Stomach smooth muscle (tissue), 2 donors: Measurements from ENCODE around the gene ABI1.
"Not testable (repeated sequence)": the region's sequence is repeated elsewhere in the genome, so short reads cannot be mapped to it uniquely, and the experiment has no call there.

Experiments used
- H3K27ac ChIP-seq: one replicate; pipeline ENCODE4 v1.7.0; 2013; ENCODE audit warnings: mild to moderate bottlenecking, low read length, inconsistent platforms
- H3K27me3 ChIP-seq, 2 donors: one replicate each; pipeline ENCODE4 v1.7.0; 2013; ENCODE audit warnings: low read length in 2 of 2; ENCODE audit not compliant: insufficient read depth in 2 of 2, control insufficient read depth in 1 of 2
- H3K36me3 ChIP-seq, 2 donors: one replicate each; pipeline ENCODE4 v1.7.0; 2013; ENCODE audit warnings: low read length in 2 of 2; ENCODE audit not compliant: control insufficient read depth in 2 of 2, insufficient read depth in 2 of 2
- H3K4me1 ChIP-seq: one replicate; pipeline ENCODE4 v1.7.0; 2013; ENCODE audit warnings: low read length; ENCODE audit not compliant: control insufficient read depth, insufficient read depth
- H3K4me3 ChIP-seq, 2 donors: one replicate each; pipeline ENCODE4 v1.7.0; 2013; ENCODE audit warnings: low read length in 2 of 2
- H3K9ac ChIP-seq, 2 donors: one replicate each; pipeline ENCODE4 v1.7.0; 2013; ENCODE audit warnings: low read length in 2 of 2, mild to moderate bottlenecking in 1 of 2
- H3K9me3 ChIP-seq, 2 donors: one replicate each; pipeline ENCODE4 v1.7.0; 2013; ENCODE audit warnings: low read length in 2 of 2; ENCODE audit not compliant: control insufficient read depth in 2 of 2
- donor health status: healthy.
- donor health status: Pancreatic carcinoma.

ABI1 gene

DNA sequence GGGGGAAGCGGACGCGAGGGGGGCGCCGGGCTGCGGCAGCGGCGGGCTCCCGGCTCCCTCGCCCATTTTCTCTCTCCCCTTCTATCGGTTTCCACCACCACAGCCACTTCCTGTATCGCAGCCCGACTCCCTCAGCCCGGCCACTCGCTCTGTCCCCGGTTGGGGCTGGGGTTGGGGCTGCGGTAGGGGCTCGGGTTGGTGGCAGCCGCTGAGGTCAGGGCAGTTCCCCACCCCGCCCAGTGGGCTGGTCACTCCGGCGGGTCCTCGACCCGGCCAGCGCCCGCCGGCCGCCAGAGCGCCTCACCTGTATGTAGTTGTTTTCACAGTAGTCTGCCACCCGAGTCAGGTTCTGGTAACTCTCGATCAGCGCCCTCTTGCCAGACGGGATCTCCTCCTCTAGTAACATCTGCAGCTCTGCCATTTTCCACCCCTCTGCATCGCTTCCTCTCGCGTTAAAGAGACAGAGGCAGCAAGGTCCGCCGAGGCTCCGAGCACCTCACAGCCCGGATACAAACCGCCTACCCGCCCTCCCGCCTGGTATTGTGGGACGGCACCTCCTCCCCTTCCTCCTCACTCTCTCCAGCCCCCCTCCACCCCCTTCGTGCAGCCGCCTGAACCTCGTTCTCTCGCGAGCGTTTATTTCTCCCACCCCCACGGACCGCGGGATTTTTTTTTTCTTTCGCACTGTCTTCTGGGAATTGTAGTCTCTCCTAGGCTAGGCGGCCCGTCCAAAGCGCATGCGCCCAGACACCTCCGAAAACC lies at the start of gene ABI1:
Gene ABI1, minus strand, starts transcription at position 516 of the 762 bp plus-strand sequence. Its CDS starts 95 bp downstream, at position 421.
- peak within 1 kb of the TSS; percentile 94 for H3K4me3 ChIP-seq
- H3K9me3 ChIP-seq, result no peaks in the 10 kb centered on the region
- peak within 1 kb of the TSS; percentile 86 for H3K27ac ChIP-seq
- H3K4me1 ChIP-seq, result no peaks in the 10 kb centered on the region
- peak within 1 kb of the TSS; percentile 83 to 88 for H3K9ac ChIP-seq
- no peaks in the 10 kb centered on the region for H3K27me3 ChIP-seq
- H3K36me3 ChIP-seq, result no peaks in the 10 kb centered on the region

DNA sequence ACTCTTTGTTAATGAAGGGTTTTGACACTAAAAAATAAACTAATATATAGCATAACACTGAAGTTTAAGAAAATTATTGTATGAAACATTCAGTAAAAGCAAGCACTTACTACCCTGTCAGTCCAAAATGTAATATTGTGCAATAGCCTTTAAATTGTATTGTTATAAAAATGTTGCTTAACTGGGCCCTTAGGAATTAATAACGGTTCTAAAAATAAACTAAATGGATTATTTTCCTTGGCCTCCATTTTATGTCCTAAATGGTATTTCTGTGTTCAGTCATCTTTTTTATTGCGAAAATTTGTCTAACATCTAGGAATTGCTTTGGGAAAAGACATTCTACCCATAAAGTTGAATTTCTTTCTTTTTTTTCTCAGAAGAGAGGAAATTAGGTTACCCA lies 49.0 kb upstream of the ABI1 start:
- H3K27me3 ChIP-seq, result no peaks in the 10 kb centered on the region
- no peak overlapping the region for H3K27ac ChIP-seq

DNA sequence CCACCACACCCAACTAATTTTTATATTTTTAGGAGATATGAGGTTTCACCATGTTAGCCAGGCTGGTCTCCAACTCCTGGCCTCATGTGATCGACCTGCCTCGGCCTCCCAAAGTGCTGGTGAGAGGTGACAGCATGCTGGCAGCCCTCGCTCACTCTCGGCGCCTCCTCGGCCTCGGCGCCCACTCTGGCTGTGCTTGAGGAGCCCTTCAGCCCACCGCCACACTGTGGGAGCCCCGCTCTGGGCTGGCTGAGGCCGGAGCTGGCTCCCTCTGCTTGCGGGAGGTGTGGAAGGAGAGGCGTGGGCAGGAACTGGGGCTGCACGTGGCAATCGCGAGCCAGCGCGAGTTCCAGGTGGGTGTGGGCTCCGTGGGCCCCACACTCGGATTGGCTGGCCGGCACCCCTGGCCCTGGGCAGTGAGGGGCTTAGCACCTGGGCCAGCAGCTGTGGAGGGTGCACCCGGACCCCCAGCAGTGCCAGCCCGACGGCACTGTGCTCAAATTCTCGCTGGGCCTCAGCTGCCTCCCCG lies 44.6 kb upstream of the ABI1 start:
- H3K9me3 ChIP-seq, H3K27ac ChIP-seq, H3K27me3 ChIP-seq, H3K36me3 ChIP-seq, H3K4me3 ChIP-seq, H3K9ac ChIP-seq, H3K4me1 ChIP-seq: not testable (repeated sequence)

More for the DNA sequence above, 49.0 kb upstream of the ABI1 start:
- Histone ChIP-seq H3K36me3 (no peaks in the 10 kb centered on the region), H3K9me3 (no peaks in the 10 kb centered on the region), H3K9ac (no peak overlapping the region), H3K4me3 (no peak overlapping the region), H3K4me1 (no peaks in the 10 kb centered on the region)

DNA sequence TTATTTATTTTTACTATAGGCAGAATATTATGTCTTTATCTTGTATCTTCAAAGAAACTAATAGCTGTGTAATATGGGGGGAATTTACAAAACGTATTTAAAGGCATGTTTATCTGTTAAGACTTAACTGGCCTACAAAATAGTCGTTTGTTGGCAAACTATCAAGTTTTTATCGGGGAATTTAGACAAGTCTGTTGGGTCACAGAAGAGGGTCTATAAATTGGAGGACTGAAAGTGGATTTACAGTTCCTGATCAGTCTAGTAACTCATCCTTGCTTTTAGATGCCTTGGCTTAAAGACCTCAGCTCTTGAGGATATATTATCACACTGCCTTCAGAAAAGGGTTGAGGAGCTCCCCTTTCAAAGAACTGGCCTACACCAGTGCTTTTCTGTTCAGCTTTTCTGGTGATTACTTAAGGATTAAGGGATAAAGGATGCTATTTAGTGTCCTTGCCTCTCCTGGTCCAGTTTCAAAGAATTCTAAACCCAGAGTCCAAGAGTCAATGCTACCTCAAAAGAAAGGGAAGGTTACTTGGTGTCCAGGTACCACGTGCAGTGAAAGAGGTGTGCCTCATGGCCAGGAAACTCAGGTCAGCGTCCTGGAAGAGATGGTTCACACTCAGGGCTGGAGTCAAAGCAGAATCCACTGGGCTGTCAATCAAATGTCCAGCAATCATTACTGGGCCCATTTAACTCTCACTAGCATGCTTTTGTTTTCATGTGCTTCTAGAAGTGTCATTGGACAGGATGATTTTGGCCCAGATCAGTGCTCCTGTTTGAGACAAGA lies 42.9 kb upstream of the ABI1 start:
- Histone ChIP-seq H3K9me3 (no peaks in the 10 kb centered on the region), H3K27ac (no peak overlapping the region), H3K36me3 (no peaks in the 10 kb centered on the region), H3K4me3 (no peak overlapping the region), H3K4me1 (no peaks in the 10 kb centered on the region), H3K9ac (no peak overlapping the region), H3K27me3 (no peaks in the 10 kb centered on the region)

DNA sequence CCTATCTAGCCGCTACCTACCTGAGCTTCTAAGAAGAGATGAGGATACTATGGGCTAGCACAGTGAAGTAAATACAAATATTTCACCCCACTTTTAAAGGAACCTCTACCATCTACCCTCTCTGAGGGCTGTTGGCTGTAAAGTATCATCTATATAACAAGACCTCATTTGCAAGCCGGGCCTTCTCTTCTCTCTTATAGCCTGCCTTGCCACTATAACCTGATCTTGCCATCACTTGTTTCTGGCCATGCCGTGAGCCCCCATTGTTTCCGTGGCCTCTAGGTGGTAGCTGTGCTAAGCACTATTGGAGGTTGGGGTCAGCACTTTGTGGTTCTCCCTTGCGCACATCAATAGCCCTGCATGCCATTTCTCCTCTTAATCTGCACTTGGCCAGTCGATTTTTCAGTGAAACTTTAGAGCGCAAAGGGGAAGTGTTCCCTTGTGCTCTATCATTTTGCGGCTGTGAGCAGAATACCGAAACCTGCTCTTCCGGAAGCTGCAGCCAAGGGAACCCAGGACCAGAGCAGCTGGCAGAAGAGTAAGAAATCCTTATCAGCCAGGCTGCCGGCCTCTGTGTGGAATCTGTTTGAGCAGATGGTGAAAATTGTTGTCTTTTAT lies 31.7 kb upstream of the ABI1 start:
- H3K4me1 ChIP-seq, H3K27ac ChIP-seq, H3K9me3 ChIP-seq, H3K36me3 ChIP-seq, H3K4me3 ChIP-seq, H3K9ac ChIP-seq, H3K27me3 ChIP-seq: not testable (repeated sequence)

DNA sequence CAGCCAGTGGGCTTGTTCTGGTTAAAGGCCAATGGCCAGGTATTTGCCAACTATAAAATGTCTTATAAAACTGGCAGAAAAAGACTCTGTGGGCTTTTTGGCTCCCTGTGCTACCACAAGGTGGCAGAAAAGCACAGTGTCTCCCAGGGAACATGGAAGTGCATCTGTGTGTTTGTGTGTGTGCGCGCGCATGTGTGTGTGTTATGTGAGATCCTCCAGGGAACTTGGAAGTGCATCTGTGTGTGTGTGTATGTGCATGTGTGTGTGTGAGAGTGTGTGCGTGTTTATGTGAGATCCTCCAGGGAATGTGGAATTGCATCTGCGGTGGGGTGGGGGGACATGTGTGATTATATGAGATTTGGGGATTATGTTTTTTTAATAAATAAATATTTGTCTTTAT lies 30.2 kb upstream of the ABI1 start:
- no peak overlapping the region for H3K4me3 ChIP-seq
- no peaks in the 10 kb centered on the region for H3K36me3 ChIP-seq
- no peaks in the 10 kb centered on the region for H3K9me3 ChIP-seq
- H3K27ac ChIP-seq, result no peak overlapping the region
- H3K4me1 ChIP-seq, result peaks cover 3% of the 10 kb centered on the region
- H3K27me3 ChIP-seq, result peaks cover 0 to 2% of the 10 kb centered on the region in 2 donors
- no peak overlapping the region for H3K9ac ChIP-seq

DNA sequence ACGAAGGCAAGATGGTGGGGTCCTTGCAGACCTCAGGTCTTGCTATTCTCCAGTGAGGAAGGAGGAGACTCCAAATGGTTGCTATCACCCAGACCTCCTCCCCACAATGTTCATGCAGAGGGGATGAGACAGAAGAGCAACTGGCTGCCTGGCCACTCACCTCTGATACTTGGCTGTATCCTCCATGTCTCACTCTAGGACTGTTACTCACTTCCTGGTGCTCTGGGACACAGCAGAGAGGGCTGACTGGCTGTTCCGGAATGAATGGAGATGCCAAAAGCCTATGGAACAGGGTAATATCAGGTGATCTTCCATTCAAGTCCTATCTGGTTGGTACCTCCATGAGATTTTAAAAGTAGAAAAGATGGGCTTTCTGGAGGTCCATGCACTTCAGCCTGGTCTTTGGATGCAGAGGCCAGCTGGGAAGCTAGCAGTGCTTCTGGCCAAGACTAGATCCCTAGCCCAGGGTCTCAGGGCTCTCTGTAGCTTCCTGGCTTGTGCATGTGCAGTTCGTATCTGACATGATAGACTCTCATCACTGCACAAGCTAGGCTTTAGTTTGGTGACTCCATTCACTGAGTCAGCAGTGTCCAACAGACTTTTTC lies 27.0 kb upstream of the ABI1 start:
- Histone ChIP-seq H3K36me3 (no peaks in the 10 kb centered on the region), H3K27ac (no peak overlapping the region), H3K4me3 (no peak overlapping the region)

DNA sequence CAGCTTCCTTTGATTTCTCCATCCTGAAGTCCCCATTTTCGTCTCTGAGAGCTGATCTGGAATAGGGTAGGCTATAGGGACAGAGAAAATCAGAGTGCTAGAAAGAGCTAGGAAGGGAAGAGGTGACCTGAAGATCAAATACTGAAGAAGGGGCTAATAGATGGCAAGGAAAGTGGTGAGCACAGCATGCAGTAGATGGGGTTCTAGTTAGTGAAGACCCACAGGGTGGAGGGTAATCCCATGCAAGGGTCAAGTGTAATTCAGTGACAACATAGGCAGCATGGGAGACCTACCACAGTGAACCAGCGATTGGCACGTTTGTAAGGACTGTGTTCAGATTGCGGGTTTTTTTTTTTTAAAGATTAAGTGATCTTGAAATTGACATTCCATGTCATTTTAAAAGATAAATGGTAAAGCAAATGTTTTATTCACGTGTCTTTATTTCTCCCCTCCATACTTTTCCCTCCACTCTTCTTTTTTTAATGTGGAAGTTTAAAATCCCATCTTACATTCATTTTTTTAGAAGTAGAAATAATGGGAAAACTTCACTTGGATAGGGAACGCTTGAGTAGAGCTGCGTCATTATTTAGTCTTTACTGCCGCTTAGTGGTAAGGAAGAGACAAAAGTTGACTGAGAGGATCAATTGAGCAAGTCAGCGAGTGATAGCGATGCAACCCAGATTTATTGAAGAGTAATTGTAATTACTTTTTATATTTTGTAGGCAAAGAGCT lies 21.0 kb upstream of the ABI1 start:
- Histone ChIP-seq H3K4me3 (no peak overlapping the region), H3K27ac (no peak overlapping the region), H3K27me3 (peaks cover 8 to 13% of the 10 kb centered on the region in 2 donors), H3K9me3 (no peaks in the 10 kb centered on the region), H3K36me3 (no peaks in the 10 kb centered on the region), H3K4me1 (no peaks in the 10 kb centered on the region), H3K9ac (no peak overlapping the region)

More for the DNA sequence above, 27.0 kb upstream of the ABI1 start:
- peaks cover 3% of the 10 kb centered on the region for H3K4me1 ChIP-seq
- H3K9me3 ChIP-seq, result no peaks in the 10 kb centered on the region
- peaks cover 0 to 4% of the 10 kb centered on the region in 2 donors for H3K27me3 ChIP-seq
- H3K9ac ChIP-seq, result no peak overlapping the region

DNA sequence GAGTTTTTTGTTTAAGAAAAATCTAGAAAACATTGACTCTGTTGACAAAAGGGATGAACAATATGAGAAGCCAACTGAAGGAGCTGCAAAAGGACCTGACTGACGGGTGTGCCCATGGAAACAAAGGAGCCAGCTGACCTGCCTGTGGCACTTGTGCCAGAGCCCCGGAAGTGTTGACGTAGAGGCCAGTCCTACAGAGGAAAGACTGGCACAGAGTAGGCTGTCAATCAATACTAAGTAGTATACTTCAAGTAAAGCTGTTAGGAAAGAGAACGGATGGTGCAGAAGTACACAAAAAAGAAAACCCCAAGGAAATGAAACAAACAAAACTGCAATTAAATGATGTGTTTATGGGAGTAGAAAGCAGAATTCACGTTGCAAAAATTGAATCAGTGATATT lies 19.0 kb upstream of the ABI1 start:
- Histone ChIP-seq H3K36me3 (no peaks in the 10 kb centered on the region), H3K9ac (no peak overlapping the region), H3K4me1 (no peaks in the 10 kb centered on the region), H3K4me3 (no peak overlapping the region), H3K9me3 (no peaks in the 10 kb centered on the region), H3K27ac (no peak overlapping the region), H3K27me3 (peaks cover 8 to 13% of the 10 kb centered on the region in 2 donors)

DNA sequence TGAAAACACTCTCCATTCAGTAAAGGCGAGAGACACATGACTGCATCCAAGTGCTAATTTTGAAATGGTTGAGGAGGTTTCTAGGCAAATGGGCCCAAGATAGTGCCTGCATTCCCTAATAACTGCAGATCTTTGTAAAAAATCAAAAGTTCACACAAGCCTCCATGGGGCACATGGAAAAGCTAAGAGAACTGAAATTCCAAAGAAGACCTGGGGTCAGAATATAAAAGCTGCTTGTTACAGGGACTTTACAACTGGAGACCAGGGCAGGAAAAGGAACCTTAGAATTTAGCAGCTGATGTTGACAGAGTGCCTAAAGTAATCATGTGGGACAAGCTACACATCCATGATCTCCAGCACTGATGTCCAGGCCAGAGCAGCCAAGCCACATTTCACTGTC lies 10.0 kb upstream of the ABI1 start:
- H3K9ac ChIP-seq, result no peak overlapping the region
- H3K9me3 ChIP-seq, result no peaks in the 10 kb centered on the region
- H3K4me1 ChIP-seq, result no peaks in the 10 kb centered on the region
- no peaks in the 10 kb centered on the region for H3K36me3 ChIP-seq
- H3K27me3 ChIP-seq, result no peaks in the 10 kb centered on the region
- no peak overlapping the region for H3K27ac ChIP-seq
- H3K4me3 ChIP-seq, result no peak overlapping the region
